A375 (cell line): ENCODE measurements around the gene DUSP14. TPM values are rescaled to one million over a fixed set of nuclear protein-coding genes. Genes with fewer than 3 reads are reported as not detected.

ENCODE experiments used
- total RNA-seq: library from RNA; depleted of rRNA; stranded (reverse); fragments of >200 nt; shearing (Covaris generic); gene quantifications from 2 replicates; pipeline ENCODE4 v1.2.3, GENCODE V29; 2014; rRNA removed

DUSP14 gene, protein sequence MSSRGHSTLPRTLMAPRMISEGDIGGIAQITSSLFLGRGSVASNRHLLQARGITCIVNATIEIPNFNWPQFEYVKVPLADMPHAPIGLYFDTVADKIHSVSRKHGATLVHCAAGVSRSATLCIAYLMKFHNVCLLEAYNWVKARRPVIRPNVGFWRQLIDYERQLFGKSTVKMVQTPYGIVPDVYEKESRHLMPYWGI
- 106 and 117 TPM in 2 replicates for total RNA-seq

DNA sequence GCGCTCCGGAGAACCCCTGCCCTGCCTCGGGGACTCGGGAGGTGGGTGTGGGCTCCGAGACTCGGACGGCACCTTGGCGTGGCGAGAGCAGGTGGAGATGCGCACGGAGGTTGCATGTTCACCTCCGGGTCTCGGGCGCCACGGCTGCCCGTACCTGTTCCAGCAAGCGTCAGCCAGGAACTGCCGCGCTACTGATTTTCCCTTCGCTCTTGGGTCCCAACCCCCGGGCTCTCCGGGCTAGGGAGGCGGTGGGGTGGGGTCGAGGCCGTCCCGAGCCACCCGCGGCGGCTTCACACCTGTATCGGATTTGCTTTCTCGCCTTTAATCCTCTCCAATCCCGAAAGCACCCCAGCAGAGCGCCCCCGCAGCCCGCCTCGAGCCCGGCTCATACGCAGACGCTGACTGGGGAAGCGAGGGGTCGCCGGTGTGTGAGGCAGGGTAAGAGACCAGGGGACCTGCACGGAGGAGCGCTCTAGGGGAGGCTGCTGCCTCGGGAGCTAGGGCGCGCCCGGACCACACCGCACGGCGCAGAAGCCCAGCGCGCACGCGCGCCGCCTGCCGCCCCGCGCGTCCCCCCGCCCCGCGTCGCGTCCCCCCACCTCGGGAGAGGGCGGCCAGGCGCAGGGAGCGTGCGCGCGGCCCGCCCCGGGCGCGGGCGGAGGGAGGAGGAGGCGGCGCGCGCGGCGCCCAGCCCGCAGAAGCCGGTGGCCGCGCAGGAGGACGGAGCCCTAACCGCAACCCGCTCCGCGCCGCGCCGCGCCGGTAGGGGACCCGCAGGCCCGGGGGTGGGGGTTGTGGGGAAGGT lies at the start of gene DUSP14:
Gene DUSP14 (plus strand): TSS at position 695 of the 805 bp plus-strand sequence. CDS start 22,382 bp downstream, outside the sequence.

Other genes starting within 250 kb of the DUSP14 start
- gene C17orf78, start 113.9 kb upstream of the DUSP14 start, total RNA-seq = not detected in 2 replicates
- 41.0 and 44.3 TPM in 2 replicates for gene ACACA, start 83.1 kb upstream of the DUSP14 start, total RNA-seq
- gene TADA2A, start 83.0 kb upstream of the DUSP14 start, total RNA-seq = 26.4 and 34.0 TPM in 2 replicates
- 9.2 and 12.1 TPM in 2 replicates for gene SYNRG, start 119.5 kb downstream of the DUSP14 start, total RNA-seq
- gene DDX52, start 153.6 kb downstream of the DUSP14 start, total RNA-seq = 19.2 and 21.9 TPM in 2 replicates